ENCODE measurements around the gene LARGE1.

LARGE1 gene

GRCh38 chr22:33589297-33589696 is 331.0 kb downstream of the LARGE1 start:
- peaks cover 5% of the 10 kb centered on the region for H3K4me1 ChIP-seq (ENCODE audit: control insufficient read depth, low read depth, low read length)
- H3K4me2 ChIP-seq (ENCODE audit: low read length), result no peak overlapping the region
- no peak overlapping the region for H2BK120ac ChIP-seq (ENCODE audit: low read depth, low read length)
- no peak overlapping the region for H3K27ac ChIP-seq (ENCODE audit: low read depth, low read length)
- no peak overlapping the region for H3K23ac ChIP-seq (ENCODE audit: low read length)
- no peak overlapping the region for H3K9ac ChIP-seq (ENCODE audit: low read length)
- H4K8ac ChIP-seq (ENCODE audit: low read depth, low read length), result no peak overlapping the region
- no peaks in the 10 kb centered on the region for H3K36me3 ChIP-seq (ENCODE audit: control insufficient read depth, insufficient read depth, low read length)
- no peak overlapping the region for H2BK15ac ChIP-seq (replicated peaks; ENCODE audit: low read depth)
- H3K79me1 ChIP-seq (ENCODE audit: low read length), result no peaks in the 10 kb centered on the region
- no peaks in the 10 kb centered on the region for H3K27me3 ChIP-seq (ENCODE audit: insufficient read depth, low read length, poor library complexity)
- no peak overlapping the region for H4K5ac ChIP-seq (ENCODE audit: low read length)
- H2AK5ac ChIP-seq (ENCODE audit: low read length), result no peak overlapping the region
- H2BK5ac ChIP-seq (ENCODE audit: low read length), result no peak overlapping the region
- H3K18ac ChIP-seq (ENCODE audit: low read length), result no peak overlapping the region
- H3K56ac ChIP-seq (ENCODE audit: low read length), result no peak overlapping the region
- DNase-seq, result no peak
- H3K79me2 ChIP-seq (ENCODE audit: control insufficient read depth, insufficient read depth, low read length), result no peaks in the 10 kb centered on the region
- no peak overlapping the region for H3K4me3 ChIP-seq (ENCODE audit: low read length)
- no peak overlapping the region for H3K4ac ChIP-seq (ENCODE audit: low read depth, low read length)

GRCh38 chr22:33588860-33589259 is 331.4 kb downstream of the LARGE1 start:
- Histone ChIP-seq H3K4me3 (ENCODE audit: low read length) (no peak overlapping the region), H3K4ac (ENCODE audit: low read depth, low read length) (no peak overlapping the region), H3K18ac (ENCODE audit: low read length) (no peak overlapping the region), H3K79me1 (ENCODE audit: low read length) (no peaks in the 10 kb centered on the region), H2BK15ac (replicated peaks; ENCODE audit: low read depth) (no peak overlapping the region), H2BK5ac (ENCODE audit: low read length) (no peak overlapping the region), H3K36me3 (ENCODE audit: control insufficient read depth, insufficient read depth, low read length) (no peaks in the 10 kb centered on the region), H3K79me2 (ENCODE audit: control insufficient read depth, insufficient read depth, low read length) (no peaks in the 10 kb centered on the region), H3K4me2 (ENCODE audit: low read length) (no peak overlapping the region), H3K23ac (ENCODE audit: low read length) (no peak overlapping the region), H3K9ac (ENCODE audit: low read length) (no peak overlapping the region), H4K5ac (ENCODE audit: low read length) (no peak overlapping the region), H3K27ac (ENCODE audit: low read depth, low read length) (no peak overlapping the region), H2AK5ac (ENCODE audit: low read length) (no peak overlapping the region), H3K27me3 (ENCODE audit: insufficient read depth, low read length, poor library complexity) (no peaks in the 10 kb centered on the region), H2BK120ac (ENCODE audit: low read depth, low read length) (no peak overlapping the region), H4K8ac (ENCODE audit: low read depth, low read length) (no peak overlapping the region), H3K56ac (ENCODE audit: low read length) (no peak overlapping the region), H3K4me1 (ENCODE audit: control insufficient read depth, low read depth, low read length) (peaks cover 5% of the 10 kb centered on the region)
- peak; percentile 39 for DNase-seq
- WGBS (ENCODE audit: extremely low coverage, insufficient coverage, low lambda C conversion rate), result no CpG with 5 or more reads among the region's 2 CpGs

GRCh38 chr22:33584152-33584551 is 336.1 kb downstream of the LARGE1 start:
- Histone ChIP-seq H3K27ac (ENCODE audit: low read depth, low read length) (no peak overlapping the region), H3K23ac (ENCODE audit: low read length) (no peak overlapping the region), H3K79me2 (ENCODE audit: control insufficient read depth, insufficient read depth, low read length) (no peaks in the 10 kb centered on the region), H3K56ac (ENCODE audit: low read length) (no peak overlapping the region), H3K4me2 (ENCODE audit: low read length) (no peak overlapping the region), H3K9ac (ENCODE audit: low read length) (no peak overlapping the region), H2BK5ac (ENCODE audit: low read length) (no peak overlapping the region), H3K27me3 (ENCODE audit: insufficient read depth, low read length, poor library complexity) (no peaks in the 10 kb centered on the region), H3K79me1 (ENCODE audit: low read length) (no peaks in the 10 kb centered on the region), H2AK5ac (ENCODE audit: low read length) (no peak overlapping the region), H3K4ac (ENCODE audit: low read depth, low read length) (no peak overlapping the region), H2BK15ac (replicated peaks; ENCODE audit: low read depth) (no peak overlapping the region), H4K5ac (ENCODE audit: low read length) (no peak overlapping the region), H3K4me3 (ENCODE audit: low read length) (no peak overlapping the region), H3K18ac (ENCODE audit: low read length) (no peak overlapping the region), H3K36me3 (ENCODE audit: control insufficient read depth, insufficient read depth, low read length) (no peaks in the 10 kb centered on the region), H2BK120ac (ENCODE audit: low read depth, low read length) (no peak overlapping the region), H4K8ac (ENCODE audit: low read depth, low read length) (no peak overlapping the region), H3K4me1 (ENCODE audit: control insufficient read depth, low read depth, low read length) (peaks cover 5% of the 10 kb centered on the region)
- DNase-seq, result no peak
- no CpG with 5 or more reads among the region's 5 CpGs for WGBS (ENCODE audit: extremely low coverage, insufficient coverage, low lambda C conversion rate)

GRCh38 chr22:33582822-33583400 is 337.4 kb downstream of the LARGE1 start:
- no peaks in the 10 kb centered on the region for H3K4me1 ChIP-seq (ENCODE audit: control insufficient read depth, low read depth, low read length)

GRCh38 chr22:33580310-33580709 is 340.0 kb downstream of the LARGE1 start:
- H3K4ac ChIP-seq (ENCODE audit: low read depth, low read length), result no peak overlapping the region
- no CpG with 5 or more reads among the region's 7 CpGs for WGBS (ENCODE audit: extremely low coverage, insufficient coverage, low lambda C conversion rate)

More at GRCh38 chr22:33582822-33583400, 337.4 kb downstream of the LARGE1 start:
- H3K27ac ChIP-seq (ENCODE audit: low read depth, low read length), result no peak overlapping the region
- H3K4me2 ChIP-seq (ENCODE audit: low read length), result no peak overlapping the region
- no peak overlapping the region for H4K5ac ChIP-seq (ENCODE audit: low read length)
- DNase-seq, result no peak
- no peak overlapping the region for H3K18ac ChIP-seq (ENCODE audit: low read length)
- no peak overlapping the region for H3K4ac ChIP-seq (ENCODE audit: low read depth, low read length)
- H3K36me3 ChIP-seq (ENCODE audit: control insufficient read depth, insufficient read depth, low read length), result no peaks in the 10 kb centered on the region
- no peak overlapping the region for H3K23ac ChIP-seq (ENCODE audit: low read length)
- WGBS (ENCODE audit: extremely low coverage, insufficient coverage, low lambda C conversion rate), result no CpG with 5 or more reads among the region's 1 CpG
- H3K4me3 ChIP-seq (ENCODE audit: low read length), result no peak overlapping the region
- H3K27me3 ChIP-seq (ENCODE audit: insufficient read depth, low read length, poor library complexity), result no peaks in the 10 kb centered on the region
- H4K8ac ChIP-seq (ENCODE audit: low read depth, low read length), result no peak overlapping the region
- H3K79me1 ChIP-seq (ENCODE audit: low read length), result no peaks in the 10 kb centered on the region
- no peak overlapping the region for H2AK5ac ChIP-seq (ENCODE audit: low read length)
- no peak overlapping the region for H2BK15ac ChIP-seq (replicated peaks; ENCODE audit: low read depth)
- no peak overlapping the region for H3K9ac ChIP-seq (ENCODE audit: low read length)
- H2BK5ac ChIP-seq (ENCODE audit: low read length), result no peak overlapping the region
- H3K56ac ChIP-seq (ENCODE audit: low read length), result no peak overlapping the region
- H3K79me2 ChIP-seq (ENCODE audit: control insufficient read depth, insufficient read depth, low read length), result no peaks in the 10 kb centered on the region
- H2BK120ac ChIP-seq (ENCODE audit: low read depth, low read length), result no peak overlapping the region

GRCh38 chr22:33579448-33580093 is 340.7 kb downstream of the LARGE1 start:
- Histone ChIP-seq H2AK5ac (ENCODE audit: low read length) (no peak overlapping the region), H3K4me2 (ENCODE audit: low read length) (no peak overlapping the region), H3K27me3 (ENCODE audit: insufficient read depth, low read length, poor library complexity) (no peaks in the 10 kb centered on the region), H2BK120ac (ENCODE audit: low read depth, low read length) (no peak overlapping the region), H3K18ac (ENCODE audit: low read length) (no peak overlapping the region), H3K79me1 (ENCODE audit: low read length) (no peaks in the 10 kb centered on the region), H4K8ac (ENCODE audit: low read depth, low read length) (no peak overlapping the region), H4K5ac (ENCODE audit: low read length) (no peak overlapping the region), H3K23ac (ENCODE audit: low read length) (no peak overlapping the region), H2BK5ac (ENCODE audit: low read length) (no peak overlapping the region), H3K36me3 (ENCODE audit: control insufficient read depth, insufficient read depth, low read length) (no peaks in the 10 kb centered on the region), H3K4ac (ENCODE audit: low read depth, low read length) (no peak overlapping the region), H3K4me1 (ENCODE audit: control insufficient read depth, low read depth, low read length) (no peaks in the 10 kb centered on the region), H3K56ac (ENCODE audit: low read length) (no peak overlapping the region), H3K27ac (ENCODE audit: low read depth, low read length) (no peak overlapping the region), H2BK15ac (replicated peaks; ENCODE audit: low read depth) (no peak overlapping the region), H3K9ac (ENCODE audit: low read length) (no peak overlapping the region), H3K4me3 (ENCODE audit: low read length) (no peak overlapping the region), H3K79me2 (ENCODE audit: control insufficient read depth, insufficient read depth, low read length) (no peaks in the 10 kb centered on the region)
- DNase-seq, result peak; percentile 88
- no CpG with 5 or more reads among the region's 8 CpGs for WGBS (ENCODE audit: extremely low coverage, insufficient coverage, low lambda C conversion rate)

More at GRCh38 chr22:33580310-33580709, 340.0 kb downstream of the LARGE1 start:
- Histone ChIP-seq H3K9ac (ENCODE audit: low read length) (no peak overlapping the region), H3K27me3 (ENCODE audit: insufficient read depth, low read length, poor library complexity) (no peaks in the 10 kb centered on the region), H3K23ac (ENCODE audit: low read length) (no peak overlapping the region), H3K4me2 (ENCODE audit: low read length) (no peak overlapping the region), H3K4me1 (ENCODE audit: control insufficient read depth, low read depth, low read length) (no peaks in the 10 kb centered on the region), H2BK5ac (ENCODE audit: low read length) (no peak overlapping the region), H2BK15ac (replicated peaks; ENCODE audit: low read depth) (no peak overlapping the region), H3K56ac (ENCODE audit: low read length) (no peak overlapping the region), H3K79me2 (ENCODE audit: control insufficient read depth, insufficient read depth, low read length) (no peaks in the 10 kb centered on the region), H3K4me3 (ENCODE audit: low read length) (no peak overlapping the region), H2AK5ac (ENCODE audit: low read length) (no peak overlapping the region), H4K5ac (ENCODE audit: low read length) (no peak overlapping the region), H4K8ac (ENCODE audit: low read depth, low read length) (no peak overlapping the region), H2BK120ac (ENCODE audit: low read depth, low read length) (no peak overlapping the region), H3K79me1 (ENCODE audit: low read length) (no peaks in the 10 kb centered on the region), H3K36me3 (ENCODE audit: control insufficient read depth, insufficient read depth, low read length) (no peaks in the 10 kb centered on the region), H3K27ac (ENCODE audit: low read depth, low read length) (no peak overlapping the region), H3K18ac (ENCODE audit: low read length) (no peak overlapping the region)
- no peak for DNase-seq
